ENCODE data around the gene KDM3B. TPM values are rescaled to one million over a fixed set of nuclear protein-coding genes. Genes with fewer than 3 reads are reported as not detected.
"Not testable (repeated sequence)": the region's sequence is repeated elsewhere in the genome, so short reads cannot be mapped to it uniquely, and the experiment has no call there.

Gene KDM3B
- polyA plus RNA-seq, 1 donor: 59.2 TPM

DNA sequence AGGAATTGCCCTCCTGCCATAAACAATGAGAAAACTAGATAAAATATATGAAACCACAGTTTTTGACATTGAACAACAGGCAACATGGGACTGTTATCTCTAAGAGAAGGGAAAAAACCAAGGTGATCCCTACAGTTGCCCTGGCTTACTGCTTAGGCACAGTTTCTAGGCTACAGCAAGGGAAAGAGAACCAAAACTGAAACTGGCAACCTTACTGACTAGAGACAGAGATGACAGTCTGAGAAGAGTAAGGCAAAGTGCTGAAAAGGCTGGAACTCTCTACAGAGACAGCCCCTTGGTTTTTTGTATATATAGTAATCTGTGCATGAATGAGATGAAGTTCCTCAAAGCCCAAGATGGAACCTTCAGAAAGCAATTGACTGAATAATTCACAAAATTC is 50.2 kb downstream of the KDM3B start:
- no peak for DNase-seq (ENCODE audit: low read depth)

GRCh38 chr5:138408023-138408422 is 55.5 kb downstream of the KDM3B start:
- DNase-seq (ENCODE audit: low read depth): no peak

DNA sequence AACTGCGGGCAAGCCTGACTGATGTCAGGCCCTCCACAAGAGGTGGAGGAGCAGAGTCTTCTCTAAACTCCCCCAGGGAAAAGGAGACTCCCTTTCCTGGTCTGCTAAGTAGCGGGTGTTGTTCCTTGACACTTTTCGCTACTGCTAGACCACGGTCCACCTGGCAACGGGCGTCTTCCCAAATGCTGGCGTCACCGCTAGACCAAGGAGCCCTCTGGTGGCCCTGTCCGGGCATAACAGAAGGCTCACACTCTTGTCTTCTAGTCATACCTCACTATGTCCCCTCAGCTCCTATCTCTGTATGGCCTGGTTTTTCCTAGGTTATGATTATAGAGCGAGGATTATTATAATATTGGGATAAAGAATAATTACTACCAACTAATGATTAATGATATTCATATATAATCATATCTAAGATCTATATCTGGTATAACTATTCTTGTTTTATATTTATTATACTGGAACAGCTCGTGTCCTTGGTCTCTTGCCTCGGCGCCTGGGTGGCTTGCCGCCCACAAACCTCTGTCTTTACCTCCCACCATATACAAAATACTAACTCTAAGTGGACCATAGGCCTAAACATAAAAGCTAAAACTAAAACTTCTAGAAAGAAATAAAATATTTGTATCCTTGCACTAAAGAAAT is 58.6 kb downstream of the KDM3B start:
- DNase-seq (ENCODE audit: low read depth): not testable (repeated sequence)

DNA sequence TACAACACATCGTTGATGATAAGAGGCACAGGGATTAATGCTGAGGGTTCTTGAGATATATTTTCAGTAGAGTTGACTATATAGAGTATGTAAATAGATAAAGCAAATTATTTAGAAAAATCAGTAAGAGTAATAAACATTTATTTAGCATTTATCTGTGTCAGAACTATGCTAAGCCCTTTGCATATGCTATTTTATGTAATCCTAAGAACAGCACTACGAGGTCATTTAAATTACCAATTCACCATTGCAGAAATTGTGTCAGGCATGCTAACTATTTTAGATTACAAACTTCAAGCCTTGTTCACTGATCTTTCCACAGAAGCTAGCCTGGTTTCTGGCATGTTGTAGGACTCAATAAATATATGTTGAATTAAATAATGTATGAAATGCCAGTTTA is 66.0 kb downstream of the KDM3B start:
- DNase-seq (ENCODE audit: low read depth): no peak

DNA sequence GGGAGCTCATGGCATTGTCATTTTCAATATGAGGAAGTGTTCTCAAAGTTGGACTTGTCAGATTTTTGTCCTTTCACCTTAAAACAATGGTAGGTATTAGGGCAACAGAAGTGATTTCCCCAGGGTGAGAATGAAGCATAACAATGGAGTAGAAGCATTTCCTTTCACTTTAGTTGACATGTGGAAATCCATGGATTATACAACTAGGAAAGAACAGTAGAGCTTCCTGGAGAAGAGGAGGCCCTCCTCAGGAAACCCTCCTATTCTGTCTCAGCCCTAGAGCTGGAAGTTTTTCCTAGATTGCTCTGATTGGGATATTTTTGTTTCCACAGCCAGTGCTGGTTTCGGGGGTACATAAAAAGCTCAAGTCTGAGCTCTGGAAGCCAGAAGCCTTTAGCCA is 72.6 kb downstream of the KDM3B start:
- DNase-seq (ENCODE audit: low read depth): no peak

GRCh38 chr5:138435943-138436342 is 83.5 kb downstream of the KDM3B start:
- no peak for DNase-seq (ENCODE audit: low read depth)

DNA sequence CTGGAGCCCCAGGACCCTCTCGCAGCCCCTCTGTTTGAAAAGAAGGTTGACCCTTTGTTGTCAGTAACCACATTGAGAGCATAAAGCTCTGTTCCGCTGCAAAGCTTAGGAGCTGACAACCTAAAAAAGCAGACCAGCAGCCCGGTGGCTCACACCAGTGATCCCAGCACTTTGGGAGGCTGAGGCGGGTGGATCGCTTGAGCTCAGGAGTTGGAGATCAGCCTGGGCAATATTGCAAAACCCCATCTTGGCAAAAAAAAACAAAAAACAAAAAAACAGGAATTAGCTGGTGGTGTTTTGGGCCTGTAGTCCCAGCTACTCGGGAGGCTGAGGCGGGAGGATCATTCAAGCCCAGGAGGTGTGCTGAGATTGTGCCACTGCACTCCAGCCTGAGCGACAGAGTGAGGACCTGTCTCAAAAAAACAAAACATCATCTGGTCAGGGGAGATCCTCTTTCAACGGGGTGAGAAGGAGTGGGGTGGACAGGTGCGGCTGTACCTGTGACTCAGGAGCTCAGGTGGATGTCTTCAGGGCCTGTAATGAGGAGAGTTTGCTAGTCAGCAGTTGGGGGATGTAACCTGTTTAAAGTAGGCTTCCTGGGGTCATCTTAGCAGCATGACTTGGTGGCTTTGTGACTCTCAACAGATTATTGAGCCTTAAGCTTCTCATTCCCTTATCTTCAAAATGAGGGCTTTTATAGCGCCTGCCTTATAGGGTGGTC is 85.7 kb downstream of the KDM3B start:
- no peak for DNase-seq (ENCODE audit: low read depth)

GRCh38 chr5:138438724-138439476 is 86.4 kb downstream of the KDM3B start, which contains the start of gene REEP2:
Gene REEP2, plus strand, starts transcription at chr5:138439057. Its CDS starts 152 bp downstream, at chr5:138439209.
- DNase-seq (ENCODE audit: low read depth): no peak

- DNase-seq (ENCODE audit: low read depth): no peak
Measured at GRCh38 chr5:138439477-138440158, 87.1 kb downstream of the KDM3B start.

DNA sequence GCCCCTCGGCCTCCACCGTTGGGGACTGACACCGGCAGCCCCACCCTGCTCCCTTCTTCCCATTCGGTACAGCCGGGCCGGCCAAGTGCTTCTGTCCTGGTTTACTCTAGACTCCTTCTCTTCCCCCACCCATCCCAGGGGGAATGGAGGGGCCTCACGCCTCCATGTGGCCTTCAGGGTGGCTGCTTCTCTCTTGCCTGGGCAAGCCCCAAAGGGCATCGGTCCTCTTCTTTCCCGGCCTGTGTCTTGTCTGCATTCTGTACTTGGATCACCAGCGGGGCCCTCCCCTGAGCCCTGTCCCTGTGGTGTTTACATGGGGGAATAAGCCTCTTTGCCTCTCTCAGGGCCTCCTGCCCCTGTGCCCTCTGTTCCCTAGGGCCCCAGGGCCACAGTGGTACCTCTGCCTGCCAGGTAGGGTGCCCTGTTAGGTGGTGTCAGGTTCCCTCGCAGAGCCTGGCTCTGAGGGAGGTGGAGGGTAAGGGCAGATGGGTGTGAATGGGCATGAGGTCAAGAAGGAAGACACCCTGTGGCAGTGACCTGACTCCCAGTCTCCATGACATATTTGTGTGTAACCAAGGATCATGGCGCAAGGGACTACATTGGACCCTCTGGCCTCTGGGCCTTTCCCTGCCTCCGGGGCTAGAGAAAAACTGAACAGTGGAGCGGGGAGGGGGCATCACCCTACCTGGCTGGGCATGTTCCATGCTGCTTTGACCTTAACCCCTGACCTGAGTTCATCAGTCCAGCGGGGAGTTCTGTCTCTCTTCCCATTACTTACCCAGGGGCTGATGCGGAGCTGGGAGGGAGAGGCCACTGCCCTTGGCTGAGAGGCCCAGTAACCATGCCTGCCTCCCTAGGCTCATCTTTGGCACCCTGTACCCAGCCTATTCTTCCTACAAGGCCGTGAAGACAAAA is 87.9 kb downstream of the KDM3B start:
- no peak for DNase-seq (ENCODE audit: low read depth)

GRCh38 chr5:138441221-138441620 is 88.7 kb downstream of the KDM3B start:
- no peak for DNase-seq (ENCODE audit: low read depth)

DNA sequence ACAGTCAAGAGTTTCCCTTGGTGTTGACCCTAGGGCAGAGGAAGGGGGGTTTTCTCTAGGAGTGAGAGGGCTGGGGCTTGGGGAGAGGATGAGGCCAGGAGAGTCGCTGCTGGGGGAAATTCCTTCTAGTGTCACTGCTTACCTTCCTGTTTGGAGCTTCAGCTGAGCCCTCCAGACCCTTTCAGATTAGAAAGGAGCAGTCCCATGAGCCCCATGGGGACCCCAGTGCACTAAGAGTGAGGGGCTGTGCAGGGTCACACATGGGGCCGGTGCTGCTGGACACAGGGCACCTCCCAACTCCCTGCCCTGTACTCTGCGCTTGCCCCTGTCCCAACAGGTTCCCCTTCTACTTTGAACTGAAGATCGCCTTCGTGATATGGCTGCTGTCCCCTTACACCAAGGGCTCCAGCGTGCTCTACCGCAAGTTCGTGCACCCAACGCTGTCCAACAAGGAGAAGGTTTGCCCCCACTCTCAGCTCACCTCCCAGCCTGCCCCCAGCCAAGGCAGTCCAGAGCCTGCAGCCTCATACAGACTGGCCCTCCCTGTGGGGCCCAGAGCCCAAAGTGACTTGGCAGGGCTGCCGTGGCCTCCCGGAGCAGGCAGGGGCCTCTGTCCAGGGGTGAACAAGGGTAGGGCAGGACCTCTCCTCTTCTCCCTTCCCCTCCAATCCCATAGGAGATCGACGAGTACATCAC is 91.7 kb downstream of the KDM3B start:
- DNase-seq (ENCODE audit: low read depth): no peak

- no peak for DNase-seq (ENCODE audit: low read depth)
Measured at GRCh38 chr5:138444774-138445546, 92.5 kb downstream of the KDM3B start.

- no peak for DNase-seq (ENCODE audit: low read depth)
Measured at GRCh38 chr5:138445547-138446271, 93.2 kb downstream of the KDM3B start.

GRCh38 chr5:138448070-138448469 is 95.6 kb downstream of the KDM3B start:
- DNase-seq (ENCODE audit: low read depth): no peak

- no peak for DNase-seq (ENCODE audit: low read depth)
Measured at GRCh38 chr5:138448481-138449398, 96.3 kb downstream of the KDM3B start.

GRCh38 chr5:138449501-138450239 is 97.2 kb downstream of the KDM3B start:
- peak; percentile 58 for DNase-seq (ENCODE audit: low read depth)

Data from forelimb muscle (tissue), 1 donor.